Motor neuron (in vitro differentiated cells): ENCODE measurements around the gene ORAI3. TPM values are rescaled to one million over a fixed set of nuclear protein-coding genes. Genes with fewer than 3 reads are reported as not detected.

Experiments
- ATAC-seq, 8 experiments: fragments of 200-7000 bp; cut with Tn5 transposase; replicated peaks in 6 of 8; 2 replicates each; pipeline ENCODE4 v1.8.0; 2021; ENCODE audit warnings: mild to moderate bottlenecking in 8 of 8, moderate library complexity in 8 of 8
- H3K27ac ChIP-seq, 2 donors: fragments of 250-450 bp; sonication (Bioruptor Pico); 2 replicates each; pipeline ENCODE4 v1.9.0; 2021; ENCODE audit warnings: antibody characterized with exemption in 2 of 2, mild to moderate bottlenecking in 2 of 2, moderate library complexity in 1 of 2
- H3K4me1 ChIP-seq, 2 donors: fragments of 250-450 bp; sonication (Bioruptor Pico); replicated peaks in 1 of 2; 2 replicates each; pipeline ENCODE4 v1.6.1; 2021; ENCODE audit warnings: antibody characterized with exemption in 2 of 2, mild to moderate bottlenecking in 2 of 2, moderate library complexity in 1 of 2
- H3K4me3 ChIP-seq, 5 donors: fragments of 250-450 bp; sonication (Bioruptor Pico); 2 replicates each; pipeline ENCODE4 v1.9.0; 2021; ENCODE audit warnings: antibody characterized with exemption in 5 of 5, mild to moderate bottlenecking in 5 of 5, moderate library complexity in 4 of 5
- WGBS, 10 experiments: fragments of 450-650 bp; shearing (Covaris generic); methylation state at CpG; one replicate each; pipeline ENCODE4 v1.0.0; 2022; 5-methylcytosine and 5-hydroxymethylcytosine counted together
- in situ Hi-C, 9 experiments: fragments of 400-800 bp; cut with MboI; loops; one replicate each; pipeline ENCODE4 v1.15.0; 2021; ENCODE audit warnings: low sequenced_read_pairs in 9 of 9, low pct_unique_long_range_greater_than_20kb in 2 of 9; ENCODE audit not compliant: unreplicated experiment in 9 of 9
- total RNA-seq, 8 experiments: library from RNA; unstranded; fragments of 300-600 nt; gene quantifications; 2 replicates each; pipeline versions ENCODE4 v1.2.3 to v1.2.4, GENCODE V29; 2022

ORAI3 gene
- total RNA-seq, 8 experiments from 2014 or later = 4.4 to 37.4 (median 6.8) TPM

DNA sequence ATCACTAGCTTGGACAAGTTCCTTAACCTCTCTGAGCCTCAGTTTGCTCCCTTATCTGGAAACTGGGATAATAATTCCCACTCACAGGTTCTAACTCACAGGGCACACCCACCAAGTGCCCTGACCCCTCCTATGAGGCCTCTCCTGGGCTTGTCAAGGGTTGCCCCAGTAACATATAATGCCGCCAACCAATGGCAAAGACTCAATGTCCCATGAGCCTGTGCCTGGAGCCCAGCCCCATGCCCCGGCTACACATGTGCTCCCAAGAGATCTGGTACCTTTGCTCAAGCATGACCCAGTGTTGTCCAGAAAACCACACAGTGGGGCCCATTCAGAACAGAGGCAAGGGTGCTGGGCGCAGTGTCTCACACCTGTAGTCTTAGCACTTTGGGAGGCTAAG is 34.0 kb upstream of the ORAI3 start:
- no peak overlapping the region for H3K27ac ChIP-seq
- H3K4me3 ChIP-seq = no peak overlapping the region
- in situ Hi-C loops = loop anchor here in 2 of 9 experiments (5.0 to 10.0 kb wide), 2 partner anchors 68 to 70 kb away; no protein-coding TSS in a partner anchor
- no peaks in the 10 kb centered on the region for H3K4me1 ChIP-seq
- WGBS, 10 experiments = 67 to 100% (median 100%) methylated on average over 1 to 3 of the region's 3 CpGs; no CpG with 5 or more reads in 5 of the 10 experiments
- ATAC-seq = peak in 2 of 8 experiments; percentile 20 to 32

DNA sequence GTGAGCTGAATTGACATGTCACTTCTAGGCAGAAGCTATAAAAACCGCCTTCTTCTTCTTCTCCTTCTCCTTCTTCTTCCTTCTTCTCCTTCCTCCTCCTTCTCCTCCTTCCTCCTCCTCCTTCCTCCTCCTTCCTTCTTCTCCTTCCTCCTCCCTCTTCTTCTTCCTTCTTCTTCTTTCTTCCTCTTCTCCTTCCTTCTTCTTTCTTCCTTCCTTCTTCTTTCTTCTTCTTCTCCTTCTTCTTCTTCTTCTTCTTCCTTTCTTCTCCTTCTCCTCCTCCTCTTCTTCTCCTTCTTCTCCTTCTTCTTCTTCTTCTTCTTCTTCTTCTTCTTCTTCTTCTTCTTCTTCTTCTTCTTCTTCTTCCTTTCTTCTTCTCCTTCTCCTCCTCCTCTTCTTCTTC is 30.3 kb upstream of the ORAI3 start:
- Histone ChIP-seq H3K27ac (no peak overlapping the region), H3K4me3 (no peak overlapping the region), H3K4me1 (no peaks in the 10 kb centered on the region)
- in situ Hi-C loops = loop anchor here in 2 of 9 experiments (5.0 to 10.0 kb wide), 2 partner anchors 71 to 74 kb away; no protein-coding TSS in a partner anchor
- 57 to 100% (median 90%) methylated on average over 1 of the region's 1 CpG; no CpG with 5 or more reads in 6 of the 10 experiments for WGBS, 10 experiments
- ATAC-seq = no peak

DNA sequence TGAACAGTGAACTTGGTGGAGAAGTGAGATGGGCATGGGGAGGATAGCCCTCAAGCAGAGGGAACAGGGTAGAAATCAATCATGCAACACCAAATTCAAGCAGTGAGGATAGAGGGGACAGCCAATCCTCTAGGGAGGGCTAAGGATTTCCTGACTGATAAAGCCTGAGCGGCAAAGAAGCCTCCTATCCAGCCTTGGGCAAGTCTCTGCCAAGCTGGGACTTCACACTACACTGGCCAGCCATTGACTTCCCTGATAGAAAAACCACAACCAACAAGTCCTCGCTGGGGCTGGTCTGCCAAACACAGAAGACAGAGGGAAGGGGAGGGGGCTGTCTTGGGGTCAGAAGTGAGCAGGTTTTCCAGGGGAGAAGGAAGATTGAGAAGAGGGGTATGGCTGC is 28.0 kb upstream of the ORAI3 start:
- WGBS, 10 experiments = 80 to 100% (median 100%) methylated on average over 1 of the region's 2 CpGs; no CpG with 5 or more reads in 6 of the 10 experiments
- no peaks in the 10 kb centered on the region for H3K4me1 ChIP-seq
- H3K4me3 ChIP-seq = no peak overlapping the region
- ATAC-seq = no peak
- in situ Hi-C loops = no loop called here
- no peak overlapping the region for H3K27ac ChIP-seq

DNA sequence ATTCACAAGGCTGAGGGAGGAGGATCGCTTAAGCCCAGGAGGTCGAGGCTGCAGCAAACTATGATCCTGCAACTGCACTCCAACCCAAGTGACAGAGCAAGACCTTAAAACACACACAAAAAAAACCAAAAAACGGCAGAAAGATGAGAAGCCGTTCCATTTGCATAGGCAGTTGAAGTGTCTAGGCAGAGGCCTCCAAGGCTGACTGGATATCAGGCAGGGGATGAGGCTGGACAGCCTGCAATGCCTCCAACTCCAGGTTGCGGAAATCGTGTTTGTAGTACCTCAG is 27.5 kb upstream of the ORAI3 start:
- no peak for ATAC-seq
- H3K4me1 ChIP-seq = no peaks in the 10 kb centered on the region
- WGBS, 10 experiments = 0 to 100% (median 13%) methylated on average over 1 to 3 of the region's 6 CpGs; no CpG with 5 or more reads in 3 of the 10 experiments
- H3K4me3 ChIP-seq = peak overlapping the region; percentile 41 to 48 (median 42)
- peak overlapping the region in 1 of 2 donors; percentile 31 for H3K27ac ChIP-seq
- in situ Hi-C loops = no loop called here

DNA sequence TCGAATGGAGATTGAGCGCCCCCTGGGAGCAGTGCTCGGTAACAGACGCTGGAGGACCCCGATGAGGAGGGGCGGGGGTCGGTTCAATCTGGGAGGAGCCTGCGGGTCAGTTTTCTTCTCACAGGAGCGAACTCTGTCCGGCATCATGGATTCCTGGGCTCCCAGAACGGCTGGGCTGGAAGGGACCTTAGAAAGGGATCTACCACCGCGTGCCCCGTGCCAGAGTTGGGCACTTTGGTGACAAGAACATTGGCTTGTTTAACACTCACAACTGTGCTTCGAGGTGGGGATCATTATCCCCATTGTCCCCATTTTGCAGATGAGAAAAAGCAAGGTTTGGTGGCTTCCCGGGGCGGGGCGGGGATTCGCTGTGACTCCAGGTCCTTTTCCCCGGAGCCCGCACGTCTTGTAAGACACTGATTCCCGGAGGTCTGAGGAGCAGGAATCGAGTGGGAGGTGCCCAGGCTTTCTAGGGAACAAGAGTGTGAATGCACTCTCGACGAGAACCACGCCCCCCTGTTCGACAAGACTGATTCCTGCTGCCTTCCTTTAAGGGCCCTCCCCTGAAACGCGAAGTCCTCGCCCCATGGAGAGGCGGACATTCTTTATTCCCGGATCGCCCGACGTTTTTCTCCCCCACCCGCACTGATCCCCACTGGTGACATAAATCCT is 27.0 kb upstream of the ORAI3 start:
- 0 to 1% (median 0%) methylated on average over 1 to 25 of the region's 37 CpGs; no CpG with 5 or more reads in 4 of the 10 experiments for WGBS, 10 experiments
- Histone ChIP-seq H3K4me3 (peak overlapping the region; percentile 41 to 48 (median 42)), H3K27ac (peak overlapping the region; percentile 65 to 80), H3K4me1 (no peaks in the 10 kb centered on the region)
- in situ Hi-C loops = no loop called here
- peak; percentile 2 to 48 (median 10) for ATAC-seq

DNA sequence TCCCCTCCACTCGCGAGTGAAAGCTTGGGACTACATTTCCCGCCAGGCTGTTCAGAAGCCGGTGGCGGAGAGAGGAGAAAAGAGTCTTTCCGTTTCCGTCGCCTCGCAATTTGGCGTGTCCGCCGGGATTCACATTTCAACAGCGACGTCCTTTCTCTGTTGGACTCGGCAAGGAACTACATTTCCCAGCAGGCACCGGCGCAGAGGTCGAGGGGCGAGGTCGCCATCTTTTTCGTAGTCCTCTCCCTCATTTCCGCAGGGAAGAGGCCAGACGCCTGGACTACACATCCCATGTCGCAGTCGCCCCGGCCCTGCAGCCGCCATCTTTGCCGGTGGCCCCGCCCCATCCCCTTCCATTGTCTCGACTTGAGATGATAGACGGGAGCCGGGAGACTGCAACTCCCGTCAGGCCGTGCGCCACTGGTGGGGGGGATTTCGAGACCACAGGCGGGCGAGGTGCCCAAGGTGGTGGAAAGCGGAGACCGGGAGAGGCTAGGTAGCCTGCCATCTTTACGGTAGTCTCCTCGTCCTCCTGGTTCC is 26.4 kb upstream of the ORAI3 start:
- 0 to 4% (median 0%) methylated on average over 2 to 17 of the region's 42 CpGs; no CpG with 5 or more reads in 5 of the 10 experiments for WGBS, 10 experiments
- Histone ChIP-seq H3K27ac (peak overlapping the region; percentile 95 to 97), H3K4me3 (peak overlapping the region; percentile 42 to 79 (median 57)), H3K4me1 (peaks cover under 1% of the 10 kb centered on the region in 2 donors)
- ATAC-seq = peak; percentile 73 to 81 (median 74)
- in situ Hi-C loops = no loop called here

DNA sequence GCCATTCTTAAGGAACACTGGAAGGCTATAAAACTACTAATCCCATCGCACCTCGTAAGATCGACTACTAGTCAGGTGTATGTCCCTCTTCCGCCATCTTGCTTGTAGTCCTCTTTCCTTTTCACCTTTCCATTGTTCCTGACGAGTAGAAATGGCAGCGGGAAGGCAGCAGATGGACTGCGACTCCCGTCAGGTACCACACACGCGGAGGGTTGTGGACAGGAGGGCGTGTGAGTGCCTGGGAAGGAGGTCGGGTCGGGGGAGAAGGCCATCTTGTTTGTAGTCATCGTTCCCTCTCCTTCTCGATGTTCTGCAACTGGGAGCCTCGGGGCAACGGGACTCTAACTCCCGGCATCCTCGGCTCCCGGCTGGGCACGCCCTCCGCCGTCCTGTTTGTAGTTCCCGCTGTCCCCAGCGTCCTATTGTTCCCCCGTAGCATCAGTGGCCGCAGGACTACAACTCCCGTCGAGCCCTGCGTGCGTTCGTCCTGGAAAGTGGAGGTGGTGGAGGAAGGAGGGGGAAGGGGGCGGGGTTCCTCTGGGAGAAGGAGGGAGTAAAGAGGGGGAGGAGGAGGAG is 25.8 kb upstream of the ORAI3 start:
- Histone ChIP-seq H3K4me1 (peaks cover 4 to 6% of the 10 kb centered on the region in 2 donors), H3K4me3 (peak overlapping the region; percentile 56 to 79 (median 59)), H3K27ac (peak overlapping the region; percentile 95 to 97)
- 0% methylated on average over 2 to 6 of the region's 33 CpGs; no CpG with 5 or more reads in 5 of the 10 experiments for WGBS, 10 experiments
- in situ Hi-C loops = no loop called here
- ATAC-seq = peak; percentile 63 to 73 (median 68)

DNA sequence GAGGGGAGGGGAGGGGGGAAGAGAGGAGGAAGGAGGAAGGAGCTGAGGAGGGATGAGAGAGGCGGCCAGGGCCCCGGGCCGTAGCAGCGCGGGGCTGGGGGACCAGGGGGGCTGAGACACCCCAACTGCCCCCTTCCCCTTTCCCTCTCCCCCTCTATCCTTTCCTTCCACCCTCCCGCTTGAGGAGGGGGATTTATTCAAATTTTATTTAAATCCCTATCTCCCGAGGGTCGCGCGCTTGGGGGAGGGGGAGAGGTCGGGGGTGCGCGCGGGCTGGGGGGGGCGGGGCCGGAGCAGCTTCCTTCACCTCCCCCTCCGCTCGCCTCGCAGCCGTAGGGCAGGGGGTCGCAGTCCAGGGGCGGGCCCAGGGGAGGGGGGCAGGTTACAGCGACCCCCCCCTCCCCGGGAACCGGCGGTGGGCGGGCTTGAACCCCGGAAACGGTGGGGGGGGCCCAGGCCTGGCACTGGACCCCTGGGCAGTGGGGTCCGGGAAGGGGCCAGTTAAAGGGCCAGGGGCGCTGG is 25.3 kb upstream of the ORAI3 start, which contains the start of gene FBXL19:
Gene FBXL19 (plus strand): TSS at position 19 of the 522 bp plus-strand sequence. CDS start 2,183 bp downstream, outside the sequence.
- Histone ChIP-seq H3K4me3 (peak within 1 kb of the TSS; percentile 56 to 79 (median 59)), H3K27ac (peak within 1 kb of the TSS; percentile 95 to 97), H3K4me1 (peaks cover 4 to 6% of the 10 kb centered on the region in 2 donors)
- no CpG with 5 or more reads among the region's 31 CpGs for WGBS, 10 experiments
- no peak for ATAC-seq
- in situ Hi-C loops = no loop called here

DNA sequence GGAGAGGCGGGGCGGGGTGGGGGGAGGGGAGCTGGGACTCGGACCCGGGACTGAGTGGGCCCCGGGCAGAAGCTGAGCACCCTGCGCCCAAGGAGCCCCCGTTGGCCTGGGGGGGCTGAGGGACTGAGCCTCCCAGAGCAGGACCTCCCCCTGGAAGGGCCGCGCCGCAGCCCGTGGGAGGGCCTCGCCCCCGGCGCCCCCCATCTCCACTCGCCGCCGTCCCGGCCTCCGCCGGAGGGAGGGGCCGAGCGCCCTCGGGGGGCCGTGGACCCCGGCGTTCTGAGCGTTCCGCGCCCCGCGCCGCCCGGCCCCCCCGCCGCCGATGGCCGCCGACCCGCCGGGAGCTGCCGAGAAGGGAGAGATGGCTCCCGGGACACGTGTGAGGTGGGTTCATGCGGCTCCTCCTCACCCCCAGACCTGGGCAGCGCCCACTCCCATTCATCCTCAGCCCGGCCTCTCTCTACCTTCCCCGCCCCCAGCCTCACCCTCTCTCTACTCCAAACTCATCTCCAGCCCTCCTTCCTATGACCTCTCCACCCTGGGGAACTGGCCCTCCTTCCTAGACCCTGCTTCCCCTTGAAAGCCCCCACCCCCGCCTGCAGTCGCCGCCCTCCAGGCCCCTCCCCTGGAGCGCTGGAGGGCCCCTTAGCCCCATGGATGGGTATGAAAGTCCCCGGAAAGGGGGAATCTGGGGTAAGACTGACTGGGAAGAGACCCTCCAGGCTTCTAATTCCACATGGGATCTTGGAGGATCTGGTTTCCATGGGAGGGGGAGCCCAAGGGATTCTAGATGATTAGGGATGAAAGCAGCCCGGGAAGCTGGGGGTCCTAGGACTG is 24.6 kb upstream of the ORAI3 start:
- in situ Hi-C loops = no loop called here
- Histone ChIP-seq H3K27ac (peak overlapping the region; percentile 92 to 95), H3K4me1 (peaks cover 4 to 6% of the 10 kb centered on the region in 2 donors), H3K4me3 (peak overlapping the region; percentile 56 to 79 (median 59))
- WGBS, 10 experiments = 0% methylated on average over 1 of the region's 53 CpGs; no CpG with 5 or more reads in 8 of the 10 experiments
- no peak for ATAC-seq

DNA sequence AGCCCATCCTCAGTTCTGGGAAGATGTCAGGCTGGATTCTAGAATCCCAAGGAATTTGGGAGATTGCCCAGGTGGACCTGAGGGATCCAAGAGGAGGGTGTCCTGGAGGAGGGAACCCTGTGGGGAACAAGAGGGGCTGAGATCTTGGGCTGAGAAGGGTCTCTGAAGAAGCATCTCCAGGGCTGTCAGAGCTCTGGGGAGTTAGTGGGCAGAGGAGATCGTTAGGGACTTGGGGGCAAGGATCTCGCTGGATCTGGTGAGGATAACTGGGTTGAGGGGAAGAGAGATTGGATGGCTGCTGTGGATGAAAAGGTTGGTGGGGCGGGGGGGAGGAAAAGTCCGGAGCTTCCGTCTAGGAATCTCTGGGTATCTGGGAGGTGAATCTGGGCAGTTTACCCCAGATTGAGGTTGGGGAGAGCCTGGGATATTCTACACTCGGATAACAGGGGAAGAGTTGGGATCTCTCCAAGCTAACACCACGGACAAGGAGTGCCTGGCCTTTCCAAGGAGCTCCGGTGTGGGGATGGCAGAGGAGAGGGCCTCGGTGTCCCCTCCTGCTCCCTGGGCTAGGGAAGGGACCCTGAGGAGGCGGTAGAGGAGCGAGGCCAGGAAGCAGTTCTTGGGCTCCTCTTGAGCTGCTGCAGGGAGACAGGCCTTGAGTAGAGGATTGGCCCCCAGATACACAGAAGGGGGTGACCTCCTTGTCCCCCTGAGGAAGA is 23.8 kb upstream of the ORAI3 start:
- in situ Hi-C loops = no loop called here
- Histone ChIP-seq H3K4me3 (peak overlapping the region; percentile 56 to 79 (median 59)), H3K27ac (peak overlapping the region; percentile 92 to 95), H3K4me1 (peaks cover 4 to 6% of the 10 kb centered on the region in 2 donors)
- ATAC-seq = no peak
- WGBS, 10 experiments = 18 to 67% (median 61%) methylated on average over 2 to 6 of the region's 11 CpGs; no CpG with 5 or more reads in 6 of the 10 experiments

DNA sequence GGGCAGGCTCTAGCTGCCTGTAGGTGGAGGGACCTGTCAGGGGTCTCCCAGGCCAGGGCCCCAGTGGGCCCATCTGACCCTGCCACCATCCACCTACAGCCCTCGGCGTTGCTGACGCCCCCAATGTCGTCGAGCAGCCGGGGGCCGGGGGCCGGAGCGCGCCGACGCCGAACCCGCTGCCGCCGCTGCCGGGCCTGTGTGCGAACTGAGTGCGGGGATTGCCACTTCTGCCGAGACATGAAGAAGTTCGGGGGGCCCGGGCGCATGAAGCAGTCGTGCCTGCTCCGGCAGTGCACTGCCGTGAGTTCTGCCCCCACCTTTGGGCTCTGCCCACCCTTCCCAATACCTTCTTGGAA is 23.3 kb upstream of the ORAI3 start:
- no peak overlapping the region for H3K4me3 ChIP-seq
- ATAC-seq = no peak
- H3K4me1 ChIP-seq = peaks cover 4 to 6% of the 10 kb centered on the region in 2 donors
- WGBS, 10 experiments = 80 to 90% methylated on average over 2 to 17 of the region's 26 CpGs; no CpG with 5 or more reads in 8 of the 10 experiments
- no peak overlapping the region for H3K27ac ChIP-seq
- in situ Hi-C loops = no loop called here
